GM19351 (cell line): ENCODE measurements around the gene ZMAT3.
"Not testable (repeated sequence)": the region's sequence is repeated elsewhere in the genome, so short reads cannot be mapped to it uniquely, and the experiment has no call there.

Experiments
- ATAC-seq: cut with Tn5 transposase; IDR thresholded peaks from one replicate; pipeline ENCODE4 v1.9.1; 2021; ENCODE audit warnings: mild to moderate bottlenecking, moderate library complexity; ENCODE audit not compliant: unreplicated experiment

Gene ZMAT3

GRCh38 chr3:179069762-179070390 lies 1.7 kb downstream of the ZMAT3 start:
- no peak for ATAC-seq

- no peak for ATAC-seq
Observed at GRCh38 chr3:179068779-179069530, 2.7 kb downstream of the ZMAT3 start.

- ATAC-seq = no peak
Observed at GRCh38 chr3:179067839-179068238, 3.8 kb downstream of the ZMAT3 start.

- no peak for ATAC-seq
Observed at GRCh38 chr3:179067291-179067690, 4.3 kb downstream of the ZMAT3 start.

- ATAC-seq = no peak
Observed at GRCh38 chr3:179063945-179064560, 7.6 kb downstream of the ZMAT3 start.

GRCh38 chr3:179056326-179056725 lies 15.3 kb downstream of the ZMAT3 start:
- no peak for ATAC-seq

GRCh38 chr3:179054565-179054964 lies 17.0 kb downstream of the ZMAT3 start:
- ATAC-seq = not testable (repeated sequence)

- ATAC-seq = peak; percentile 78
Observed at GRCh38 chr3:179046497-179047353, 24.9 kb downstream of the ZMAT3 start.

GRCh38 chr3:179045719-179046402 lies 25.7 kb downstream of the ZMAT3 start:
- ATAC-seq = peak; percentile 51

GRCh38 chr3:179038899-179039251 lies 32.7 kb downstream of the ZMAT3 start:
- ATAC-seq = not testable (repeated sequence)

- ATAC-seq = no peak
Observed at GRCh38 chr3:179038216-179038898, 33.3 kb downstream of the ZMAT3 start.

- ATAC-seq = no peak
Observed at GRCh38 chr3:179037351-179037750, 34.3 kb downstream of the ZMAT3 start.

- no peak for ATAC-seq
Observed at GRCh38 chr3:179036626-179037300, 34.8 kb downstream of the ZMAT3 start.

GRCh38 chr3:179036226-179036625 lies 35.4 kb downstream of the ZMAT3 start:
- no peak for ATAC-seq

GRCh38 chr3:179035232-179035631 lies 36.4 kb downstream of the ZMAT3 start:
- ATAC-seq = no peak

GRCh38 chr3:179033304-179033657 lies 38.3 kb downstream of the ZMAT3 start:
- not testable (repeated sequence) for ATAC-seq

GRCh38 chr3:179032454-179033303 lies 38.9 kb downstream of the ZMAT3 start:
- ATAC-seq = not testable (repeated sequence)

GRCh38 chr3:179029096-179029495 lies 42.5 kb downstream of the ZMAT3 start:
- ATAC-seq = no peak

GRCh38 chr3:179028408-179028807 lies 43.2 kb downstream of the ZMAT3 start:
- no peak for ATAC-seq
